Subcutaneous adipose tissue (tissue), 4 donors: Measurements from ENCODE around the gene FBXL3. TPM values are rescaled to one million over a fixed set of nuclear protein-coding genes. Genes with fewer than 3 reads are reported as not detected.

ENCODE experiments used
- total RNA-seq, 4 donors: library from RNA; depleted of rRNA; stranded (reverse); fragments of >200 nt; gene quantifications; one replicate each; pipeline ENCODE4 v1.1.0, GENCODE V29; 2016

The FBXL3 gene
- total RNA-seq, 4 donors from 2014 or later = 86.1 to 150 (median 117) TPM

Other genes with a start within 250 kb of the FBXL3 start
- gene KCTD12, start 140.8 kb downstream of the FBXL3 start, total RNA-seq = 100 to 1,000 TPM; 114 to 211 (median 151) TPM
- gene ACOD1, start 78.6 kb downstream of the FBXL3 start, total RNA-seq = not detected
- 10 to 100 TPM; 28.8 to 42.1 (median 34.5) TPM for gene CLN5, start 35.1 kb downstream of the FBXL3 start, total RNA-seq